ENCODE data around the gene QPCTL.

QPCTL gene

GRCh38 chr19:45705710-45706415 is 13.4 kb downstream of the QPCTL start:
- Histone ChIP-seq H3K4me3 (ENCODE audit: low read depth, low read length) (no peak overlapping the region), H3K9me3 (ENCODE audit: control insufficient read depth, insufficient read depth, low read length) (no peaks in the 10 kb centered on the region), H3K27me3 (ENCODE audit: control insufficient read depth, insufficient read depth, low read length) (no peaks in the 10 kb centered on the region), H3K9ac (ENCODE audit: low read depth, low read length) (no peak overlapping the region), H3K4me1 (ENCODE audit: control insufficient read depth, insufficient read depth, low read length) (no peaks in the 10 kb centered on the region), H3K27ac (ENCODE audit: low read depth, low read length) (no peak overlapping the region), H3K36me3 (ENCODE audit: control insufficient read depth, insufficient read depth, low read length) (peaks cover 28% of the 10 kb centered on the region)

GRCh38 chr19:45710356-45711130 is 18.1 kb downstream of the QPCTL start:
- peaks cover 20% of the 10 kb centered on the region for H3K36me3 ChIP-seq (ENCODE audit: control insufficient read depth, insufficient read depth, low read length)
- no peaks in the 10 kb centered on the region for H3K27me3 ChIP-seq (ENCODE audit: control insufficient read depth, insufficient read depth, low read length)
- H3K9me3 ChIP-seq (ENCODE audit: control insufficient read depth, insufficient read depth, low read length), result no peaks in the 10 kb centered on the region
- no peak overlapping the region for H3K4me3 ChIP-seq (ENCODE audit: low read depth, low read length)
- no peak overlapping the region for H3K27ac ChIP-seq (ENCODE audit: low read depth, low read length)
- H3K4me1 ChIP-seq (ENCODE audit: control insufficient read depth, insufficient read depth, low read length), result no peaks in the 10 kb centered on the region; the same call in 1 of the 2 replicates
- H3K9ac ChIP-seq (ENCODE audit: low read depth, low read length), result no peak overlapping the region

GRCh38 chr19:45711851-45712698 is 19.6 kb downstream of the QPCTL start:
- Histone ChIP-seq H3K36me3 (ENCODE audit: control insufficient read depth, insufficient read depth, low read length) (peaks cover 20% of the 10 kb centered on the region), H3K9me3 (ENCODE audit: control insufficient read depth, insufficient read depth, low read length) (no peaks in the 10 kb centered on the region), H3K4me3 (ENCODE audit: low read depth, low read length) (no peak overlapping the region), H3K4me1 (ENCODE audit: control insufficient read depth, insufficient read depth, low read length) (peaks cover 6% of the 10 kb centered on the region), H3K27me3 (ENCODE audit: control insufficient read depth, insufficient read depth, low read length) (no peaks in the 10 kb centered on the region), H3K27ac (ENCODE audit: low read depth, low read length) (no peak overlapping the region), H3K9ac (ENCODE audit: low read depth, low read length) (no peak overlapping the region)

GRCh38 chr19:45712699-45713067 is 20.2 kb downstream of the QPCTL start:
- Histone ChIP-seq H3K9ac (ENCODE audit: low read depth, low read length) (no peak overlapping the region), H3K9me3 (ENCODE audit: control insufficient read depth, insufficient read depth, low read length) (no peaks in the 10 kb centered on the region), H3K4me3 (ENCODE audit: low read depth, low read length) (no peak overlapping the region), H3K27ac (ENCODE audit: low read depth, low read length) (no peak overlapping the region), H3K27me3 (ENCODE audit: control insufficient read depth, insufficient read depth, low read length) (no peaks in the 10 kb centered on the region), H3K4me1 (ENCODE audit: control insufficient read depth, insufficient read depth, low read length) (peaks cover 6% of the 10 kb centered on the region), H3K36me3 (ENCODE audit: control insufficient read depth, insufficient read depth, low read length) (peaks cover 20% of the 10 kb centered on the region)

GRCh38 chr19:45713141-45713540 is 20.7 kb downstream of the QPCTL start:
- H3K36me3 ChIP-seq (ENCODE audit: control insufficient read depth, insufficient read depth, low read length), result peaks cover 20% of the 10 kb centered on the region
- no peaks in the 10 kb centered on the region for H3K9me3 ChIP-seq (ENCODE audit: control insufficient read depth, insufficient read depth, low read length)
- H3K4me3 ChIP-seq (ENCODE audit: low read depth, low read length), result no peak overlapping the region
- H3K27ac ChIP-seq (ENCODE audit: low read depth, low read length), result no peak overlapping the region
- peaks cover 10% of the 10 kb centered on the region for H3K4me1 ChIP-seq (ENCODE audit: control insufficient read depth, insufficient read depth, low read length)
- no peaks in the 10 kb centered on the region for H3K27me3 ChIP-seq (ENCODE audit: control insufficient read depth, insufficient read depth, low read length)
- no peak overlapping the region for H3K9ac ChIP-seq (ENCODE audit: low read depth, low read length)

GRCh38 chr19:45715139-45715538 is 22.7 kb downstream of the QPCTL start:
- Histone ChIP-seq H3K27me3 (ENCODE audit: control insufficient read depth, insufficient read depth, low read length) (no peaks in the 10 kb centered on the region), H3K36me3 (ENCODE audit: control insufficient read depth, insufficient read depth, low read length) (peaks cover 27% of the 10 kb centered on the region), H3K9ac (ENCODE audit: low read depth, low read length) (no peak overlapping the region), H3K4me3 (ENCODE audit: low read depth, low read length) (no peak overlapping the region), H3K9me3 (ENCODE audit: control insufficient read depth, insufficient read depth, low read length) (no peaks in the 10 kb centered on the region), H3K4me1 (ENCODE audit: control insufficient read depth, insufficient read depth, low read length) (peaks cover 15% of the 10 kb centered on the region), H3K27ac (ENCODE audit: low read depth, low read length) (peak overlapping the region; percentile 24)

- H3K4me1 ChIP-seq (ENCODE audit: control insufficient read depth, insufficient read depth, low read length), result peaks cover 15% of the 10 kb centered on the region
- peak overlapping the region; percentile 87 for H3K4me3 ChIP-seq (ENCODE audit: low read depth, low read length)
- H3K27me3 ChIP-seq (ENCODE audit: control insufficient read depth, insufficient read depth, low read length), result no peaks in the 10 kb centered on the region
- H3K27ac ChIP-seq (ENCODE audit: low read depth, low read length), result peak overlapping the region; percentile 76
- H3K36me3 ChIP-seq (ENCODE audit: control insufficient read depth, insufficient read depth, low read length), result peaks cover 28% of the 10 kb centered on the region
- peak overlapping the region; percentile 91 for H3K9ac ChIP-seq (ENCODE audit: low read depth, low read length)
- H3K9me3 ChIP-seq (ENCODE audit: control insufficient read depth, insufficient read depth, low read length), result no peaks in the 10 kb centered on the region
Measured at GRCh38 chr19:45716359-45717130, 24.1 kb downstream of the QPCTL start.

GRCh38 chr19:45717131-45717982 is 24.9 kb downstream of the QPCTL start:
- no peaks in the 10 kb centered on the region for H3K27me3 ChIP-seq (ENCODE audit: control insufficient read depth, insufficient read depth, low read length)
- peaks cover 15% of the 10 kb centered on the region for H3K4me1 ChIP-seq (ENCODE audit: control insufficient read depth, insufficient read depth, low read length)
- peak overlapping the region; percentile 87 for H3K4me3 ChIP-seq (ENCODE audit: low read depth, low read length)
- peak overlapping the region; percentile 91 for H3K9ac ChIP-seq (ENCODE audit: low read depth, low read length)
- peaks cover 20% of the 10 kb centered on the region for H3K36me3 ChIP-seq (ENCODE audit: control insufficient read depth, insufficient read depth, low read length)
- peak overlapping the region; percentile 98 for H3K27ac ChIP-seq (ENCODE audit: low read depth, low read length)
- H3K9me3 ChIP-seq (ENCODE audit: control insufficient read depth, insufficient read depth, low read length), result no peaks in the 10 kb centered on the region

GRCh38 chr19:45717983-45718650 is 25.7 kb downstream of the QPCTL start:
- H3K36me3 ChIP-seq (ENCODE audit: control insufficient read depth, insufficient read depth, low read length), result peaks cover 16% of the 10 kb centered on the region
- H3K4me1 ChIP-seq (ENCODE audit: control insufficient read depth, insufficient read depth, low read length), result peaks cover 15% of the 10 kb centered on the region
- H3K27ac ChIP-seq (ENCODE audit: low read depth, low read length), result peak overlapping the region; percentile 98
- H3K4me3 ChIP-seq (ENCODE audit: low read depth, low read length), result peak overlapping the region; percentile 60
- peak overlapping the region; percentile 18 for H3K9ac ChIP-seq (ENCODE audit: low read depth, low read length)
- no peaks in the 10 kb centered on the region for H3K9me3 ChIP-seq (ENCODE audit: control insufficient read depth, insufficient read depth, low read length)
- H3K27me3 ChIP-seq (ENCODE audit: control insufficient read depth, insufficient read depth, low read length), result no peaks in the 10 kb centered on the region

All from HUES48 (cell line).